Adrenal gland (tissue), 5 donors: ENCODE data around the gene B3GALNT2.

Experiments
- POLR2A ChIP-seq, 2 donors: fragments of 450-650 bp; IDR thresholded peaks; one replicate each; pipeline ENCODE4 v1.6.1; 2017; ENCODE audit warnings: antibody characterized with exemption in 2 of 2, mild to moderate bottlenecking in 2 of 2, moderate library complexity in 1 of 2
- TF ChIP-seq, protein P1 (sequence below), 6 experiments: fragments of 450-650 bp in 4 of 6; fragments of 200-600 bp in 2 of 6; sonication (generic) in 1 of 6; IDR thresholded peaks; 1 replicate in 5 of 6; 2 replicates in 1 of 6; pipeline versions ENCODE4 v1.5.1 to v1.8.0; 2016 to 2021; ENCODE audit warnings: antibody characterized with exemption in 6 of 6, mild to moderate bottlenecking in 2 of 6, moderate library complexity in 1 of 6
- donor health status: DM: no; HTN: no; CAD: no.

DNA sequence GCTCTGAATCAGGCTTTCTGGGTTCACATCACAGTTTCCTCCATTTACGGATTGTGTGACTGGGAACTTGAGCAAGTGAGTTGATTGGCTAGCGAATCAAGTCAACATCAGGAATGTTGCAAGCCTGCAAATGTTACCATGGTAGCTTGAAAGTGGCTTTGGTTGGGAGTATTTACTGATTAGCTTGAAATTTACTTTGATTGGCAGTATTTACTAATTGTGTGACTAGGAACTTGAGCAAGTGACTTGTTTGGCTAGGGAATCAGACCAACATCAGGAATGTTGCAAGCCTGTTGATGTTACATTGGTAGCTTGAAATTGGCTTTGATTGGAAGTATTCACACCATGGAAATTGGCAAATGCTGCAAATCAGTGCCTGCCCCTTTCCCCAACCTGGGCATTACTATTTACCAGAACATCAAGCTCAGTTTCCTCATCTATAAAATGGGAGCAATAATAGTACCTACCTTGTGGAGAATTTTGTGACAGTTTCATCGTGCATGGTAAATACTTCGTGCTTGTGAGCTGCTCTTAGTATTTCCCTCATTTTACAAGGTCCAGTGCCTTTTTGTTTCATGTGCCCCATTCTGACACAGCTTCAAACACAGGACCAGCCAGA, 23.1 kb upstream of the B3GALNT2 start:
- TF ChIP-seq, protein P1, sequence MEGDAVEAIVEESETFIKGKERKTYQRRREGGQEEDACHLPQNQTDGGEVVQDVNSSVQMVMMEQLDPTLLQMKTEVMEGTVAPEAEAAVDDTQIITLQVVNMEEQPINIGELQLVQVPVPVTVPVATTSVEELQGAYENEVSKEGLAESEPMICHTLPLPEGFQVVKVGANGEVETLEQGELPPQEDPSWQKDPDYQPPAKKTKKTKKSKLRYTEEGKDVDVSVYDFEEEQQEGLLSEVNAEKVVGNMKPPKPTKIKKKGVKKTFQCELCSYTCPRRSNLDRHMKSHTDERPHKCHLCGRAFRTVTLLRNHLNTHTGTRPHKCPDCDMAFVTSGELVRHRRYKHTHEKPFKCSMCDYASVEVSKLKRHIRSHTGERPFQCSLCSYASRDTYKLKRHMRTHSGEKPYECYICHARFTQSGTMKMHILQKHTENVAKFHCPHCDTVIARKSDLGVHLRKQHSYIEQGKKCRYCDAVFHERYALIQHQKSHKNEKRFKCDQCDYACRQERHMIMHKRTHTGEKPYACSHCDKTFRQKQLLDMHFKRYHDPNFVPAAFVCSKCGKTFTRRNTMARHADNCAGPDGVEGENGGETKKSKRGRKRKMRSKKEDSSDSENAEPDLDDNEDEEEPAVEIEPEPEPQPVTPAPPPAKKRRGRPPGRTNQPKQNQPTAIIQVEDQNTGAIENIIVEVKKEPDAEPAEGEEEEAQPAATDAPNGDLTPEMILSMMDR (IDR thresholded peaks at IDR 0.05): no peak
- TF ChIP-seq POLR2A (IDR thresholded peaks at IDR 0.05): no peak
